ENCODE data around the gene CDS1.

CDS1 gene

GRCh38 chr4:84669201-84669600 is 86.3 kb downstream of the CDS1 start:
- Histone ChIP-seq H3K36me3 (replicated peaks; ENCODE audit: insufficient read depth, low read length) (no peaks in the 10 kb centered on the region), H3K9me3 (replicated peaks; ENCODE audit: insufficient read depth, low read length) (no peaks in the 10 kb centered on the region), H3K9ac (ENCODE audit: low read length) (no peak overlapping the region), H2AFZ (ENCODE audit: low read length) (no peak overlapping the region), H4K20me1 (ENCODE audit: insufficient read depth, low read length) (no peaks in the 10 kb centered on the region), H3K27ac (ENCODE audit: low read length) (no peak overlapping the region), H3K9me2 (replicated peaks; ENCODE audit: insufficient read depth, low read length) (no peaks in the 10 kb centered on the region), H3K4me1 (ENCODE audit: low read length) (no peaks in the 10 kb centered on the region), H3K27me3 (replicated peaks; ENCODE audit: insufficient read depth, low read length) (no peaks in the 10 kb centered on the region), H3K79me2 (ENCODE audit: low read length) (no peaks in the 10 kb centered on the region), H3K4me3 (ENCODE audit: low read length) (no peak overlapping the region), H3K4me2 (ENCODE audit: low read depth, low read length) (no peak overlapping the region), H3F3A (ENCODE audit: insufficient read depth, low read length) (no peaks in the 10 kb centered on the region)
- TF ChIP-seq CTCF (IDR thresholded peaks at IDR 0.05; ENCODE audit: low read length) (no peak), EZH2phosphoT487 (IDR thresholded peaks at IDR 0.05; ENCODE audit: low read length) (no peak), EZH2 (optimal IDR thresholded peaks at IDR 0.05; ENCODE audit: low read depth, low read length) (no peak)
- no peak for DNase-seq

- H3K9ac ChIP-seq (ENCODE audit: low read length), result no peak overlapping the region
- no peak for TF ChIP-seq CTCF (IDR thresholded peaks at IDR 0.05; ENCODE audit: low read length)
- TF ChIP-seq EZH2phosphoT487 (IDR thresholded peaks at IDR 0.05; ENCODE audit: low read length), result no peak
- TF ChIP-seq EZH2 (optimal IDR thresholded peaks at IDR 0.05; ENCODE audit: low read depth, low read length), result no peak
- H3K36me3 ChIP-seq (replicated peaks; ENCODE audit: insufficient read depth, low read length), result no peaks in the 10 kb centered on the region
Measured at GRCh38 chr4:84672177-84672576, 89.2 kb downstream of the CDS1 start.

GRCh38 chr4:84673475-84674240 is 90.7 kb downstream of the CDS1 start:
- no peaks in the 10 kb centered on the region for H3F3A ChIP-seq (ENCODE audit: insufficient read depth, low read length)
- no peaks in the 10 kb centered on the region for H3K27me3 ChIP-seq (replicated peaks; ENCODE audit: insufficient read depth, low read length)
- no peak overlapping the region for H3K9ac ChIP-seq (ENCODE audit: low read length)
- no peaks in the 10 kb centered on the region for H4K20me1 ChIP-seq (ENCODE audit: insufficient read depth, low read length)
- no peaks in the 10 kb centered on the region for H3K9me3 ChIP-seq (replicated peaks; ENCODE audit: insufficient read depth, low read length)
- no peak overlapping the region for H2AFZ ChIP-seq (ENCODE audit: low read length)
- no peak overlapping the region for H3K4me3 ChIP-seq (ENCODE audit: low read length)
- no peaks in the 10 kb centered on the region for H3K4me1 ChIP-seq (ENCODE audit: low read length)
- no peaks in the 10 kb centered on the region for H3K79me2 ChIP-seq (ENCODE audit: low read length)
- no peak overlapping the region for H3K27ac ChIP-seq (ENCODE audit: low read length)
- H3K36me3 ChIP-seq (replicated peaks; ENCODE audit: insufficient read depth, low read length), result no peaks in the 10 kb centered on the region
- DNase-seq, result no peak
- TF ChIP-seq EZH2 (optimal IDR thresholded peaks at IDR 0.05; ENCODE audit: low read depth, low read length), result no peak
- TF ChIP-seq CTCF (IDR thresholded peaks at IDR 0.05; ENCODE audit: low read length), result no peak
- TF ChIP-seq EZH2phosphoT487 (IDR thresholded peaks at IDR 0.05; ENCODE audit: low read length), result no peak
- no peaks in the 10 kb centered on the region for H3K9me2 ChIP-seq (replicated peaks; ENCODE audit: insufficient read depth, low read length)
- no peak overlapping the region for H3K4me2 ChIP-seq (ENCODE audit: low read depth, low read length)

More at GRCh38 chr4:84672177-84672576, 89.2 kb downstream of the CDS1 start:
- Histone ChIP-seq H3K79me2 (ENCODE audit: low read length) (no peaks in the 10 kb centered on the region), H4K20me1 (ENCODE audit: insufficient read depth, low read length) (no peaks in the 10 kb centered on the region), H3K4me3 (ENCODE audit: low read length) (no peak overlapping the region), H2AFZ (ENCODE audit: low read length) (no peak overlapping the region), H3K9me3 (replicated peaks; ENCODE audit: insufficient read depth, low read length) (no peaks in the 10 kb centered on the region), H3K4me2 (ENCODE audit: low read depth, low read length) (no peak overlapping the region), H3F3A (ENCODE audit: insufficient read depth, low read length) (no peaks in the 10 kb centered on the region), H3K9me2 (replicated peaks; ENCODE audit: insufficient read depth, low read length) (no peaks in the 10 kb centered on the region), H3K27ac (ENCODE audit: low read length) (no peak overlapping the region), H3K27me3 (replicated peaks; ENCODE audit: insufficient read depth, low read length) (no peaks in the 10 kb centered on the region), H3K4me1 (ENCODE audit: low read length) (no peaks in the 10 kb centered on the region)
- no peak for DNase-seq
